K562 (cell line): ENCODE data around the gene SETD1B. TPM values are rescaled to one million over a fixed set of nuclear protein-coding genes. Genes with fewer than 3 reads are reported as not detected.

ENCODE experiments used
- ESRRA ChIP-seq: fragments of 450-650 bp; IDR thresholded peaks from 2 replicates; pipeline ENCODE4 v1.6.1; 2014; ENCODE audit warnings: low read depth, mild to moderate bottlenecking, moderate library complexity, borderline replicate concordance
- MECOM ChIP-seq: fragments of 250-450 bp; sonication (Bioruptor Pico); IDR thresholded peaks from 2 replicates; pipeline ENCODE4 v1.8.0; 2022; ENCODE audit warnings: inconsistent platforms
- MTA2 ChIP-seq: fragments of 450-650 bp; IDR thresholded peaks from 2 replicates; pipeline ENCODE4 v1.6.1; 2016; ENCODE audit warnings: low read depth
- TAF1 ChIP-seq: IDR thresholded peaks from 2 replicates; pipeline ENCODE4 v1.6.1; 2011; ENCODE audit warnings: mild to moderate bottlenecking, low read length, moderate library complexity; ENCODE audit not compliant: insufficient read depth, control insufficient read depth, severe bottlenecking; ENCODE audit errors: extremely low read depth
- WHSC1 ChIP-seq: IDR thresholded peaks from one replicate; pipeline ENCODE4 v1.6.1; 2012; ENCODE audit warnings: low read length, control low read depth, inconsistent platforms
- ZBTB7A ChIP-seq: IDR thresholded peaks from 2 replicates; pipeline ENCODE4 v1.6.1; 2011; ENCODE audit warnings: low read depth, mild to moderate bottlenecking, low read length, moderate library complexity, borderline replicate concordance; ENCODE audit not compliant: control insufficient read depth
- polyA plus RNA-seq, 8 experiments: library from polyadenylated mRNA; depleted of rRNA in 4 of 8; stranded (reverse) in 5 of 8; unstranded in 3 of 8; fragments of >200 nt; fragmentation: Nextera tagmentation in 2 of 8; fragmentation: Illumina TruSeq in 1 of 8; extraction: Ambion mirVana in 2 of 8; extraction: Trizol in 1 of 8; gene quantifications; 2 replicates each; pipeline versions ENCODE4 v1.2.1 to v1.2.3, GENCODE V29; 2011 to 2014; ENCODE audit warnings: inconsistent platforms in 1 of 8, missing spikeins in 1 of 8
- total RNA-seq, 7 experiments: library from RNA; depleted of rRNA in 6 of 7; stranded (reverse); fragments of >200 nt in 6 of 7; fragmentation: Illumina TruSeq in 2 of 7; extraction: Trizol in 2 of 7; gene quantifications; 2 replicates each; pipeline versions ENCODE4 v1.2.1 to v1.2.3, GENCODE V29; 2011 to 2021; ENCODE audit warnings: low replicate concordance in 1 of 7
- TF ChIP-seq, protein P1 (sequence below): sonication (generic); formaldehyde crosslinking; IDR thresholded peaks from 2 replicates; pipeline ENCODE4 v1.8.1; 2022; ENCODE audit warnings: missing genetic modification reagents
- TF ChIP-seq, protein P2 (sequence below): fragments of 150-350 bp; conservative IDR thresholded peaks from 2 replicates; pipeline ENCODE4 v1.6.1; 2014; ENCODE audit warnings: low read length
- TF ChIP-seq, protein P3 (sequence below): fragments of 450-650 bp; formaldehyde crosslinking; IDR thresholded peaks from 2 replicates; pipeline ENCODE4 v1.4.0; 2020; ENCODE audit warnings: mild to moderate bottlenecking, moderate library complexity
- TF ChIP-seq, protein P4 (sequence below), 2 experiments: fragments of 450-650 bp; formaldehyde crosslinking in 1 of 2; IDR thresholded peaks; 2 replicates each; pipeline versions ENCODE4 v1.4.0 to v1.6.1; 2014 to 2020; ENCODE audit warnings: mild to moderate bottlenecking in 2 of 2, borderline replicate concordance in 1 of 2, low read depth in 1 of 2

Gene SETD1B
- total and polyA plus RNA-seq, 9 of the 15 experiments (the other 6 are each of a cell fraction or from before 2014, with no cell fraction given), result 0.48 to 26.6 (median 2.3) TPM

DNA sequence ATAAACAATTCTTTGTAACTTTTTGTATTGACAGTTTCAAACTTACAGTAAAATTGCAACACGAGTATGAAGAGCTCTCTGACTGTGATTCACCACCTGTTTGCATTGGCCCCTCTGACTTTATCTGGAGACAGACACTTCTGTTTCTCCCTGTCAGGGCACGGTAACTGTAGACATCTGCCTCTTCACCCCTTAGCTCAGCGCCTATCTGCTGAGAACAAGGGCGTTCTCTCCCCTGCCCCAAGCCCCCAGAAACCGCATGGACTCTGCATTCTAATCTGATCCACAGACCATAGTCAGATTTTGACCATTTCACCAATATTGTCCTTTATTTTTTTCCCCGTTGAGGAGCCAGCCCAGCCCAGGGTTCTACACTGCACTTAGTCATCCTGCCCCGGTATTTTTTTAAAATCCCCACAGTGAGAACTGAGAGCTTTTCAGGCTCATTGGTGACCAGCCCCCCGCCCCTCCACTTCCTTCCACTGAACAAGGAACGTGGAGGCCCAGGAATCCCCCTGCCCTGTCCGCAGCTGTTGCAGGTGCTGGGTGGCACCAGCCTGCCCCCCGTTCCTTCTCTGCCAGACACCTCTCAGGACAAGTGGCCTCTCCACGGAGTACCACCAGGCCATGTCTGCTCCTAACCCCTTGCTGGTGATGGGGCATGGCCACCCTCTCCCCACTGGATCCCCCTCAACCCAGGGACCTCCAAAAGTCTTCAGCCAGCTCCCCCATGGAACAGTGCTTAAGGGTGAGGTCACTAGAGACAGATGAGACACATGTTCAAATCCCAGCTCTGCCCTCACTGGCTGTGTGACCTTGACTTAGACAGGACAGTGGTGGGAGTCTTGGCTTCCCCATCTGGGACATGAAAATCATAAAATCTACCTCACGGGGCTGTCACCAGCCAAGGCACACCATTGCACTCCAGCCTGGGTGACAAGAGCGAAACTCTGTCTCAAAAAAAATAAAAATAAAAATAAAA is 21.5 kb upstream of the SETD1B start (continued):
- TF ChIP-seq, protein P1, sequence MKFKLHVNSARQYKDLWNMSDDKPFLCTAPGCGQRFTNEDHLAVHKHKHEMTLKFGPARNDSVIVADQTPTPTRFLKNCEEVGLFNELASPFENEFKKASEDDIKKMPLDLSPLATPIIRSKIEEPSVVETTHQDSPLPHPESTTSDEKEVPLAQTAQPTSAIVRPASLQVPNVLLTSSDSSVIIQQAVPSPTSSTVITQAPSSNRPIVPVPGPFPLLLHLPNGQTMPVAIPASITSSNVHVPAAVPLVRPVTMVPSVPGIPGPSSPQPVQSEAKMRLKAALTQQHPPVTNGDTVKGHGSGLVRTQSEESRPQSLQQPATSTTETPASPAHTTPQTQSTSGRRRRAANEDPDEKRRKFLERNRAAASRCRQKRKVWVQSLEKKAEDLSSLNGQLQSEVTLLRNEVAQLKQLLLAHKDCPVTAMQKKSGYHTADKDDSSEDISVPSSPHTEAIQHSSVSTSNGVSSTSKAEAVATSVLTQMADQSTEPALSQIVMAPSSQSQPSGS, result no peak
- TF ChIP-seq, protein P2, sequence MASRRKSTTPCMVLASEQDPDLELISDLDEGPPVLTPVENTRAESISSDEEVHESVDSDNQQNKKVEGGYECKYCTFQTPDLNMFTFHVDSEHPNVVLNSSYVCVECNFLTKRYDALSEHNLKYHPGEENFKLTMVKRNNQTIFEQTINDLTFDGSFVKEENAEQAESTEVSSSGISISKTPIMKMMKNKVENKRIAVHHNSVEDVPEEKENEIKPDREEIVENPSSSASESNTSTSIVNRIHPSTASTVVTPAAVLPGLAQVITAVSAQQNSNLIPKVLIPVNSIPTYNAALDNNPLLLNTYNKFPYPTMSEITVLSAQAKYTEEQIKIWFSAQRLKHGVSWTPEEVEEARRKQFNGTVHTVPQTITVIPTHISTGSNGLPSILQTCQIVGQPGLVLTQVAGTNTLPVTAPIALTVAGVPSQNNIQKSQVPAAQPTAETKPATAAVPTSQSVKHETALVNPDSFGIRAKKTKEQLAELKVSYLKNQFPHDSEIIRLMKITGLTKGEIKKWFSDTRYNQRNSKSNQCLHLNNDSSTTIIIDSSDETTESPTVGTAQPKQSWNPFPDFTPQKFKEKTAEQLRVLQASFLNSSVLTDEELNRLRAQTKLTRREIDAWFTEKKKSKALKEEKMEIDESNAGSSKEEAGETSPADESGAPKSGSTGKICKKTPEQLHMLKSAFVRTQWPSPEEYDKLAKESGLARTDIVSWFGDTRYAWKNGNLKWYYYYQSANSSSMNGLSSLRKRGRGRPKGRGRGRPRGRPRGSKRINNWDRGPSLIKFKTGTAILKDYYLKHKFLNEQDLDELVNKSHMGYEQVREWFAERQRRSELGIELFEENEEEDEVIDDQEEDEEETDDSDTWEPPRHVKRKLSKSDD, result no peak
- TF ChIP-seq ZBTB7A, result peak; percentile 85
- TF ChIP-seq, protein P3, sequence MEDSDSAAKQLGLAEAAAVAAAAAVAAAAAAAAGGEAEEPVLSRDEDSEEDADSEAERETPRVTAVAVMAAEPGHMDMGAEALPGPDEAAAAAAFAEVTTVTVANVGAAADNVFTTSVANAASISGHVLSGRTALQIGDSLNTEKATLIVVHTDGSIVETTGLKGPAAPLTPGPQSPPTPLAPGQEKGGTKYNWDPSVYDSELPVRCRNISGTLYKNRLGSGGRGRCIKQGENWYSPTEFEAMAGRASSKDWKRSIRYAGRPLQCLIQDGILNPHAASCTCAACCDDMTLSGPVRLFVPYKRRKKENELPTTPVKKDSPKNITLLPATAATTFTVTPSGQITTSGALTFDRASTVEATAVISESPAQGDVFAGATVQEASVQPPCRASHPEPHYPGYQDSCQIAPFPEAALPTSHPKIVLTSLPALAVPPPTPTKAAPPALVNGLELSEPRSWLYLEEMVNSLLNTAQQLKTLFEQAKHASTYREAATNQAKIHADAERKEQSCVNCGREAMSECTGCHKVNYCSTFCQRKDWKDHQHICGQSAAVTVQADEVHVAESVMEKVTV (CRISPR knock-in tag), result no peak
- no peak for TF ChIP-seq MECOM
- TF ChIP-seq ESRRA, result no peak
- TF ChIP-seq, protein P4, sequence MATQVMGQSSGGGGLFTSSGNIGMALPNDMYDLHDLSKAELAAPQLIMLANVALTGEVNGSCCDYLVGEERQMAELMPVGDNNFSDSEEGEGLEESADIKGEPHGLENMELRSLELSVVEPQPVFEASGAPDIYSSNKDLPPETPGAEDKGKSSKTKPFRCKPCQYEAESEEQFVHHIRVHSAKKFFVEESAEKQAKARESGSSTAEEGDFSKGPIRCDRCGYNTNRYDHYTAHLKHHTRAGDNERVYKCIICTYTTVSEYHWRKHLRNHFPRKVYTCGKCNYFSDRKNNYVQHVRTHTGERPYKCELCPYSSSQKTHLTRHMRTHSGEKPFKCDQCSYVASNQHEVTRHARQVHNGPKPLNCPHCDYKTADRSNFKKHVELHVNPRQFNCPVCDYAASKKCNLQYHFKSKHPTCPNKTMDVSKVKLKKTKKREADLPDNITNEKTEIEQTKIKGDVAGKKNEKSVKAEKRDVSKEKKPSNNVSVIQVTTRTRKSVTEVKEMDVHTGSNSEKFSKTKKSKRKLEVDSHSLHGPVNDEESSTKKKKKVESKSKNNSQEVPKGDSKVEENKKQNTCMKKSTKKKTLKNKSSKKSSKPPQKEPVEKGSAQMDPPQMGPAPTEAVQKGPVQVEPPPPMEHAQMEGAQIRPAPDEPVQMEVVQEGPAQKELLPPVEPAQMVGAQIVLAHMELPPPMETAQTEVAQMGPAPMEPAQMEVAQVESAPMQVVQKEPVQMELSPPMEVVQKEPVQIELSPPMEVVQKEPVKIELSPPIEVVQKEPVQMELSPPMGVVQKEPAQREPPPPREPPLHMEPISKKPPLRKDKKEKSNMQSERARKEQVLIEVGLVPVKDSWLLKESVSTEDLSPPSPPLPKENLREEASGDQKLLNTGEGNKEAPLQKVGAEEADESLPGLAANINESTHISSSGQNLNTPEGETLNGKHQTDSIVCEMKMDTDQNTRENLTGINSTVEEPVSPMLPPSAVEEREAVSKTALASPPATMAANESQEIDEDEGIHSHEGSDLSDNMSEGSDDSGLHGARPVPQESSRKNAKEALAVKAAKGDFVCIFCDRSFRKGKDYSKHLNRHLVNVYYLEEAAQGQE (IDR thresholded peaks at IDR 0.05; ENCODE audit: borderline replicate concordance), result no peak
- TF ChIP-seq, protein P4 (CRISPR knock-in tag; IDR thresholded peaks at IDR 0.05; ENCODE audit: low read depth), result no peak
- TF ChIP-seq TAF1, result no peak
- peak; percentile 63 for TF ChIP-seq MTA2
- no peak for TF ChIP-seq WHSC1
